Natural killer cell (primary cell): ENCODE data around the gene SLC10A2. TPM values are rescaled to one million over a fixed set of nuclear protein-coding genes. Genes with fewer than 3 reads are reported as not detected.

Experiments used
- ATAC-seq, 3 donors: fragments of 150-1000 bp in 2 of 3; fragments of 200-7000 bp in 1 of 3; cut with Tn5 transposase; 1 replicate in 1 of 3; 2 replicates in 2 of 3; pipeline ENCODE4 v1.10.0; 2021; ENCODE audit warnings: mild to moderate bottlenecking in 2 of 3, moderate library complexity in 2 of 3
- DNase-seq, 2 donors: peaks; one replicate each; pipeline versions ENCODE4 v3.0.0 to v3.0.0-alpha.2; 2013 to 2021; ENCODE audit warnings: mixed read lengths in 1 of 2
- H3K27ac ChIP-seq: one replicate; pipeline ENCODE4 v1.5.1; 2013; ENCODE audit warnings: mild to moderate bottlenecking, low read length
- H3K27me3 ChIP-seq: one replicate; pipeline ENCODE4 v1.6.1; 2013; ENCODE audit warnings: low read length; ENCODE audit not compliant: control insufficient read depth, insufficient read depth
- H3K36me3 ChIP-seq: one replicate; pipeline ENCODE4 v1.6.1; 2013; ENCODE audit warnings: low read length; ENCODE audit not compliant: control insufficient read depth, insufficient read depth
- H3K4me1 ChIP-seq: one replicate; pipeline ENCODE4 v1.6.1; 2013; ENCODE audit warnings: low read length; ENCODE audit not compliant: control insufficient read depth, insufficient read depth
- H3K4me3 ChIP-seq: one replicate; pipeline ENCODE4 v1.5.1; 2013; ENCODE audit warnings: low read length
- H3K9me3 ChIP-seq: one replicate; pipeline ENCODE4 v1.6.1; 2013; ENCODE audit warnings: low read length; ENCODE audit not compliant: control insufficient read depth, insufficient read depth
- H3K27ac Mint-ChIP-seq, 2 donors: one replicate each; pipeline ENCODE4 v1.8.0; 2022; ENCODE audit warnings: mild to moderate bottlenecking in 2 of 2, mixed read lengths in 2 of 2, moderate library complexity in 1 of 2
- H3K27me3 Mint-ChIP-seq, 2 donors: one replicate each; pipeline ENCODE4 v1.8.0; 2022; ENCODE audit warnings: low read depth in 2 of 2, mixed read lengths in 2 of 2
- H3K36me3 Mint-ChIP-seq: one replicate; pipeline ENCODE4 v1.8.0; 2022; ENCODE audit warnings: mixed read lengths
- H3K4me1 Mint-ChIP-seq, 2 donors: one replicate each; pipeline ENCODE4 v1.8.0; 2022; ENCODE audit warnings: mixed read lengths in 2 of 2
- H3K4me3 Mint-ChIP-seq: one replicate; pipeline ENCODE4 v1.8.0; 2022; ENCODE audit warnings: mild to moderate bottlenecking, moderate library complexity, mixed read lengths
- H3K9me3 Mint-ChIP-seq, 2 donors: one replicate each; pipeline ENCODE4 v1.8.0; 2022; ENCODE audit warnings: mixed read lengths in 2 of 2
- CTCF ChIP-seq: fragments of 200-600 bp; IDR thresholded peaks from one replicate; pipeline ENCODE4 v1.8.0; 2022; ENCODE audit warnings: antibody characterized with exemption
- WGBS: methylation state at CpG from one replicate; pipeline ENCODE4 v1.1.7; 2013; ENCODE audit warnings: missing lambda C conversion rate; ENCODE audit not compliant: insufficient coverage; 5-methylcytosine and 5-hydroxymethylcytosine counted together
- intact Hi-C: fragments of 100-400 bp; cut with micrococcal nuclease; formaldehyde crosslinking; loops from one replicate; pipeline ENCODE4 v1.14.2; 2022
- total RNA-seq, 4 donors: library from RNA; stranded (reverse); fragments of 120-200 nt in 1 of 4; gene quantifications; one replicate each; pipeline versions ENCODE4 v1.2.3 to v1.2.4, GENCODE V29; 2013 to 2022

SLC10A2 gene
- total RNA-seq, 3 donors from 2014 or later (not counting 1 experiment from before 2014, with no cell fraction given), result not detected

GRCh38 chr13:103004661-103005345 lies 61.4 kb downstream of the SLC10A2 start:
- Mint-ChIP-seq H3K27ac (no peak overlapping the region), H3K9me3 (peaks cover 0 to 6% of the 10 kb centered on the region in 2 donors), H3K27me3 (no peaks in the 10 kb centered on the region), H3K4me3 (no peak overlapping the region), H3K36me3 (no peaks in the 10 kb centered on the region), H3K4me1 (no peaks in the 10 kb centered on the region)
- H3K4me1 ChIP-seq, result no peaks in the 10 kb centered on the region
- no peak overlapping the region for H3K4me3 ChIP-seq
- WGBS, result 87% methylated on average over 3 of the region's 4 CpGs
- intact Hi-C loops, result no loop called here
- DNase-seq, result no peak
- peaks cover 4% of the 10 kb centered on the region for H3K9me3 ChIP-seq
- no peaks in the 10 kb centered on the region for H3K27me3 ChIP-seq
- ATAC-seq, result no peak
- H3K36me3 ChIP-seq, result no peaks in the 10 kb centered on the region
- H3K27ac ChIP-seq, result no peak overlapping the region
- no peak for TF ChIP-seq CTCF

DNA sequence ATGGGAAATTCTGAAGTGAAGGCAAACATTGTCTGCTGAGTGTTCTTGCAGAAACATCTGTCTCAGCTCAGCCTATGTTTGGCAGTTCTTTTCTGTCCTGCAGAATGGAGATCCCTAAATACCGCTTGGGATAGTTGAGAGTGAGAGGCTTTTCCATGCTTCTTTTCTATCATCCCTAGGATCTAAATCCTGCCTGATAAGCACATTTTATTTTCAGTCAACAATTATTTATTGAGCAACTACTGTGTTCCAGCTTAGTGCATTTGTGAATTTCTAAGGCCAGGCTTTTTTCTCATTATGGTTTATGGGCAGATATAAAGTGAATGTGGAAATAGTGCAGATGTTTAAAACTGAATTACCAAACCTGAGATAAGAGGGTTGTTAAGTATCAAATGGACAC lies 62.6 kb downstream of the SLC10A2 start:
- no peak for TF ChIP-seq CTCF
- 100% methylated on average over 1 of the region's 1 CpG for WGBS
- Histone ChIP-seq H3K36me3 (no peaks in the 10 kb centered on the region), H3K27me3 (no peaks in the 10 kb centered on the region), H3K4me1 (no peaks in the 10 kb centered on the region), H3K4me3 (no peak overlapping the region), H3K9me3 (peaks cover 4% of the 10 kb centered on the region), H3K27ac (no peak overlapping the region)
- Mint-ChIP-seq H3K4me1 (no peaks in the 10 kb centered on the region), H3K36me3 (no peaks in the 10 kb centered on the region), H3K9me3 (peaks cover 0 to 6% of the 10 kb centered on the region in 2 donors), H3K27me3 (no peaks in the 10 kb centered on the region), H3K27ac (no peak overlapping the region), H3K4me3 (no peak overlapping the region)
- DNase-seq (no peak), ATAC-seq (no peak)
- intact Hi-C loops, result no loop called here

GRCh38 chr13:103002279-103002678 lies 63.9 kb downstream of the SLC10A2 start:
- intact Hi-C loops, result no loop called here
- no peaks in the 10 kb centered on the region for H3K4me1 ChIP-seq
- peaks cover 4% of the 10 kb centered on the region for H3K9me3 ChIP-seq
- no peak overlapping the region for H3K4me3 ChIP-seq
- peaks cover 0 to 6% of the 10 kb centered on the region in 2 donors for H3K9me3 Mint-ChIP-seq
- DNase-seq (no peak), ATAC-seq (no peak)
- WGBS, result 88% methylated on average over 1 of the region's 1 CpG
- TF ChIP-seq CTCF, result no peak
- H3K27me3 Mint-ChIP-seq, result no peaks in the 10 kb centered on the region
- no peaks in the 10 kb centered on the region for H3K36me3 ChIP-seq
- no peak overlapping the region for H3K27ac Mint-ChIP-seq
- no peaks in the 10 kb centered on the region for H3K27me3 ChIP-seq
- no peaks in the 10 kb centered on the region for H3K4me1 Mint-ChIP-seq
- H3K36me3 Mint-ChIP-seq, result no peaks in the 10 kb centered on the region
- no peak overlapping the region for H3K27ac ChIP-seq
- no peak overlapping the region for H3K4me3 Mint-ChIP-seq

DNA sequence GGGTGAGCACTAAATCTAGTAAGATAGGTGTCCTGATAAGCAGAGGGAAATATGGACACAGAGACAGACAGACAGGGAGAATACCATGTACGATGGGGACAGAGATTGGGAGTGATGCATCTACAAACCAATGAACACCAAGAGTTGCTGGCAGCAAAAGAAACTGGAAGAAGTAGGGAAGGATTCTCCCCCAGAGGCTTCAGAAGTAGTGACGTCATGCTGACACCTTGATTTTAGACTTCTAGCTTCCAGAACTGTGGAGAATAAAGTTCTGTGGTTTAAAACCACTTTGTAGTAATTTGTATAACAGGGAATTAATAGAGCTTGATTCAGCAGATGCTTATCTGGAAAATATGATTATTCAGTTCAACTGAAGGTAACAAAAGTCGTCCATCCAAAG lies 66.1 kb downstream of the SLC10A2 start:
- Mint-ChIP-seq H3K27ac (no peak overlapping the region), H3K27me3 (no peaks in the 10 kb centered on the region), H3K9me3 (peaks cover 0 to 6% of the 10 kb centered on the region in 2 donors), H3K36me3 (no peaks in the 10 kb centered on the region), H3K4me3 (no peak overlapping the region), H3K4me1 (no peaks in the 10 kb centered on the region)
- 89% methylated on average over 3 of the region's 3 CpGs for WGBS
- H3K4me1 ChIP-seq, result no peaks in the 10 kb centered on the region
- H3K27ac ChIP-seq, result no peak overlapping the region
- no peaks in the 10 kb centered on the region for H3K27me3 ChIP-seq
- H3K4me3 ChIP-seq, result no peak overlapping the region
- no peaks in the 10 kb centered on the region for H3K36me3 ChIP-seq
- no peak for TF ChIP-seq CTCF
- peaks cover 4% of the 10 kb centered on the region for H3K9me3 ChIP-seq
- ATAC-seq (no peak), DNase-seq (no peak)
- intact Hi-C loops, result no loop called here
